Gastroesophageal sphincter (tissue), 4 donors: ENCODE data around the gene PPARA. TPM values are rescaled to one million over a fixed set of nuclear protein-coding genes. Genes with fewer than 3 reads are reported as not detected.

Experiments used
- ATAC-seq: fragments of 150-250 bp; one replicate; pipeline ENCODE4 v1.9.1; 2016; ENCODE audit warnings: mild to moderate bottlenecking, moderate library complexity
- H3K27ac ChIP-seq, 4 donors: fragments of 200-600 bp; sonication (generic) in 3 of 4; 1 replicate in 3 of 4; 2 replicates in 1 of 4; pipeline ENCODE4 v1.5.1; 2016 to 2019
- H3K27me3 ChIP-seq: fragments of 200-600 bp; sonication (generic); one replicate; pipeline ENCODE4 v1.5.1; 2019
- H3K36me3 ChIP-seq, 2 donors: fragments of 200-600 bp; sonication (generic); one replicate each; pipeline ENCODE4 v1.5.1; 2019; ENCODE audit warnings: control low read depth in 1 of 2
- H3K4me1 ChIP-seq, 3 donors: fragments of 200-600 bp; sonication (generic); 1 replicate in 2 of 3; 2 replicates in 1 of 3; pipeline ENCODE4 v1.5.1; 2016 to 2019; ENCODE audit warnings: control low read depth in 2 of 3
- H3K4me3 ChIP-seq, 2 donors: fragments of 200-600 bp; sonication (generic); one replicate each; pipeline ENCODE4 v1.5.1; 2019; ENCODE audit warnings: mild to moderate bottlenecking in 1 of 2, moderate library complexity in 1 of 2
- H3K9me3 ChIP-seq, 3 donors: fragments of 200-600 bp; sonication (generic); one replicate each; pipeline ENCODE4 v1.5.1; 2017 to 2019; ENCODE audit warnings: control low read depth in 2 of 3
- EP300 ChIP-seq: sonication (generic); formaldehyde crosslinking; IDR thresholded peaks from one replicate; pipeline ENCODE4 v1.6.1; 2017; ENCODE audit warnings: antibody characterized with exemption, mild to moderate bottlenecking
- POLR2A ChIP-seq, 2 donors: fragments of 450-650 bp; IDR thresholded peaks; one replicate each; pipeline ENCODE4 v1.6.1; 2017; ENCODE audit warnings: antibody characterized with exemption in 2 of 2, mild to moderate bottlenecking in 2 of 2, moderate library complexity in 1 of 2
- POLR2AphosphoS5 ChIP-seq: sonication (generic); formaldehyde crosslinking; IDR thresholded peaks from one replicate; pipeline ENCODE4 v1.6.1; 2017; ENCODE audit warnings: antibody characterized with exemption
- WGBS, 2 donors: methylation state at CpG; one replicate each; pipeline ENCODE4 v1.1.5; 2018; ENCODE audit warnings: low coverage in 1 of 2; 5-methylcytosine and 5-hydroxymethylcytosine counted together
- total RNA-seq, 4 donors: library from RNA; depleted of rRNA; stranded (reverse); fragments of >200 nt; gene quantifications; one replicate each; pipeline ENCODE4 v1.1.0, GENCODE V29; 2016
- TF ChIP-seq, protein P1 (sequence below), 4 experiments: fragments of 200-600 bp in 2 of 4; fragments of 450-650 bp in 2 of 4; sonication (generic) in 1 of 4; IDR thresholded peaks; one replicate each; pipeline ENCODE4 v1.5.1; 2017 to 2019; ENCODE audit warnings: antibody characterized with exemption in 4 of 4, mild to moderate bottlenecking in 2 of 4, moderate library complexity in 2 of 4

Gene PPARA
- total RNA-seq, 4 donors from 2014 or later = 19.5 to 28.5 (median 26.9) TPM

DNA sequence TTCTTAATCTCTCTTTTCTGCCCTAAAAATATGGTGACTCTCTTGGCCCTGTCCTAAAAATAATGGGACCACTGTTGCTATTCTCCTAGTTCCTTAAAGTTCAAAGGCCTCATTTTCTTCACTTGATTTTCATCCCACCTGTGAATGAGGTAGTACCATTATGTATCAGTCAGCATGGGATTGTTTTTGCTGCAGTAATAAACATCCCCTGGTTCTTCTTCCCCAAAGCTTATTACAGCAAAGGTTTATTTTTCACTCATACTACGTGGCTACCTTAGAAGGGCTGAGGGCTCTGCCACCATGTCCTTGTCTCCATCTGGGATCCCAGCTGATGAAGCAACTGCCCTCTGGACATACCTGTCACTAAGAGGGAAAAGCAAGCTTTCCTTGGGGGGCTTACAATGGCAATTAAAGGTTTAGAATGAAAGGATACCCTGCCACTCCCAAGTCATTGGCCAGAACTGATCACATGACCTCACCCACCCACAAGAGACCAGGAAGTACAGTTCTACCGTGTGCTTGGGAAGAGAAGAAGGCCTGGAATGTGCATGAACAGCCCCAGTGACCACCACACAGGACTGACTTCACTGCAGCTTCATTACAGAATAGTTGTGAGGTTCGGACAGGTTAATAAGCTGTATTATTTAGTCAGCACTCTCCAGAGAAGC, 125.3 kb downstream of the PPARA start:
- Histone ChIP-seq H3K4me3 (no peak overlapping the region), H3K27ac (no peak overlapping the region), H3K9me3 (peaks cover 0 to 5% (median 0%) of the 10 kb centered on the region in 3 donors), H3K4me1 (no peaks in the 10 kb centered on the region), H3K36me3 (peaks cover 0 to 98% of the 10 kb centered on the region in 2 donors), H3K27me3 (no peaks in the 10 kb centered on the region)
- TF ChIP-seq EP300 (no peak), POLR2A (IDR thresholded peaks at IDR 0.05) (no peak)
- TF ChIP-seq, protein P1, sequence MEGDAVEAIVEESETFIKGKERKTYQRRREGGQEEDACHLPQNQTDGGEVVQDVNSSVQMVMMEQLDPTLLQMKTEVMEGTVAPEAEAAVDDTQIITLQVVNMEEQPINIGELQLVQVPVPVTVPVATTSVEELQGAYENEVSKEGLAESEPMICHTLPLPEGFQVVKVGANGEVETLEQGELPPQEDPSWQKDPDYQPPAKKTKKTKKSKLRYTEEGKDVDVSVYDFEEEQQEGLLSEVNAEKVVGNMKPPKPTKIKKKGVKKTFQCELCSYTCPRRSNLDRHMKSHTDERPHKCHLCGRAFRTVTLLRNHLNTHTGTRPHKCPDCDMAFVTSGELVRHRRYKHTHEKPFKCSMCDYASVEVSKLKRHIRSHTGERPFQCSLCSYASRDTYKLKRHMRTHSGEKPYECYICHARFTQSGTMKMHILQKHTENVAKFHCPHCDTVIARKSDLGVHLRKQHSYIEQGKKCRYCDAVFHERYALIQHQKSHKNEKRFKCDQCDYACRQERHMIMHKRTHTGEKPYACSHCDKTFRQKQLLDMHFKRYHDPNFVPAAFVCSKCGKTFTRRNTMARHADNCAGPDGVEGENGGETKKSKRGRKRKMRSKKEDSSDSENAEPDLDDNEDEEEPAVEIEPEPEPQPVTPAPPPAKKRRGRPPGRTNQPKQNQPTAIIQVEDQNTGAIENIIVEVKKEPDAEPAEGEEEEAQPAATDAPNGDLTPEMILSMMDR (IDR thresholded peaks at IDR 0.05) = no peak
- ATAC-seq = no peak
- WGBS, 2 donors = 38 to 67% methylated on average over 2 to 3 of the region's 3 CpGs

DNA sequence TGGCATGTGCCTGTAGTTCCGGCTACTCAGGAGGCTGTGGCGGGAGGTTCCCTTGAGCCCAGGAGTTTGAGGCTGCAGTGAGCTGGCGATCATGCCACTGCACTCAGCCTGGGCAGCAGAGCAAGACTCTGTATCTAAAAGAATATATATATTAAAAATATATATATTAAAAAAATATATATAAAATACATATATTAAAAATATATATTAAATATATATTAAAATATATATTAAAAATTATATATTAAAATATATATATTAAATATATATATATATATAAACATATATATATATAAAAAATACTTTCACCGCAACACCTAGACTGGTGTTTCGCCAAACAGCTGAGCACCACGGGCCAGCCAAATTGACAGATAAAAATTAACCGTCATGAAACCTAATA, 126.2 kb downstream of the PPARA start:
- H3K4me1 ChIP-seq = no peaks in the 10 kb centered on the region
- no peak for ATAC-seq
- H3K4me3 ChIP-seq = no peak overlapping the region
- WGBS, 2 donors = 87 to 97% methylated on average over 7 of the region's 7 CpGs
- H3K27me3 ChIP-seq = no peaks in the 10 kb centered on the region
- H3K9me3 ChIP-seq = peaks cover 0 to 5% (median 0%) of the 10 kb centered on the region in 3 donors
- no peak for TF ChIP-seq POLR2AphosphoS5
- TF ChIP-seq, protein P1 (IDR thresholded peaks at IDR 0.05) = no peak
- TF ChIP-seq EP300 = no peak
- no peak for TF ChIP-seq POLR2A (IDR thresholded peaks at IDR 0.05)
- peaks cover 0 to 98% of the 10 kb centered on the region in 2 donors for H3K36me3 ChIP-seq
- H3K27ac ChIP-seq = no peak overlapping the region

DNA sequence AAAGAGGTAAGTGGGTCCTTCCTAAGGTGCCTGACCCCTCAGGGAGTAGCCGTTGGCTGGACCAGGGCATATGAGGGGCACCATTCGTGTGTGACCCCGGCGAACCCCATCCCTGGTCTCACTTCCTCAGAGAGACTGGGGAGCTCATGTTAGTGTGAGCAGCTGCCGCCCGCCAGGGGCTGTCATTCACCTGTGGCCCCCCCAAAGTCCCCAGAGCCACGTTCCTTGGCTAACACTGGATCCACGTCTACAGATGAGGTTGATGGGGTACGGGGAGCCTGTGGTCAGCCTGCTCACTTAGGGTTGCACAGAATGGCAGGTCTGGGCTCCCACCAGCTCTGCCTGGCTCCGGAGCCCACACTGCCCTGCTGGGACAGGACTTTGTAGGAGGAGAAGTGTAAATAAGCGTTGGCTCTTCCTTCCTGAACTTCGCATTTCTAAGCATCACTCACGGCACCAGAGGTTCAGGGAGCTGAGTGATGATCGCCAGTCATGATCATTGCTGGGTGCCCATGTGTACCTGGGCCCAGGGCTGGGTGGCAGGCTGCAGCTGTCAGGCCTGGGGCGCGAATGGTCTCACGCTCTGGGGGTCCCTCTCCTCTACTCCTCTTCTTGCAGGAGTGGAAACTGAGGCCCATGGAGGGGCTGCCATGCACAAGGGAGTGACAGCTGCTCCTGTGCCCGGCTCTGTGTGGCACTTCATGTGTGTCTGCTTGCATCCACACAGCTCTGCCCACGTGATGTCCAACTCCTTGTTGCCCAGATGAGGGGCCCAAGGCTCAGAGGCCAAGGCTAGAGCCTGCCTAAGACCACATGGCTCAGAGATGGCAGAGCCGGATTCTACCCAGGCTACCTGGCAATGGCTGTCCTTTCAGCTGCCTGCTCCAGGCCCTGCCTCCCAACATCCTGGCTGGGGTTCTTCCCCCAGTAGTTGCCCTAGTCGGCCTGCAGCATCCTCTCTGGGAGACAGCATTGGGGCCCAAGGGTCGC, 128.6 kb downstream of the PPARA start:
- no peak overlapping the region for H3K27ac ChIP-seq
- H3K27me3 ChIP-seq = no peaks in the 10 kb centered on the region
- TF ChIP-seq EP300 (no peak), POLR2A (IDR thresholded peaks at IDR 0.05) (no peak), POLR2AphosphoS5 (no peak)
- TF ChIP-seq, protein P1 (IDR thresholded peaks at IDR 0.05) = no peak
- peaks cover 0 to 98% of the 10 kb centered on the region in 2 donors for H3K36me3 ChIP-seq
- WGBS, 2 donors = 86 to 100% methylated on average over 1 to 4 of the region's 22 CpGs
- H3K4me3 ChIP-seq = no peak overlapping the region
- H3K9me3 ChIP-seq = peaks cover 0 to 5% (median 0%) of the 10 kb centered on the region in 3 donors
- peak; percentile 5 for ATAC-seq
- no peaks in the 10 kb centered on the region for H3K4me1 ChIP-seq

DNA sequence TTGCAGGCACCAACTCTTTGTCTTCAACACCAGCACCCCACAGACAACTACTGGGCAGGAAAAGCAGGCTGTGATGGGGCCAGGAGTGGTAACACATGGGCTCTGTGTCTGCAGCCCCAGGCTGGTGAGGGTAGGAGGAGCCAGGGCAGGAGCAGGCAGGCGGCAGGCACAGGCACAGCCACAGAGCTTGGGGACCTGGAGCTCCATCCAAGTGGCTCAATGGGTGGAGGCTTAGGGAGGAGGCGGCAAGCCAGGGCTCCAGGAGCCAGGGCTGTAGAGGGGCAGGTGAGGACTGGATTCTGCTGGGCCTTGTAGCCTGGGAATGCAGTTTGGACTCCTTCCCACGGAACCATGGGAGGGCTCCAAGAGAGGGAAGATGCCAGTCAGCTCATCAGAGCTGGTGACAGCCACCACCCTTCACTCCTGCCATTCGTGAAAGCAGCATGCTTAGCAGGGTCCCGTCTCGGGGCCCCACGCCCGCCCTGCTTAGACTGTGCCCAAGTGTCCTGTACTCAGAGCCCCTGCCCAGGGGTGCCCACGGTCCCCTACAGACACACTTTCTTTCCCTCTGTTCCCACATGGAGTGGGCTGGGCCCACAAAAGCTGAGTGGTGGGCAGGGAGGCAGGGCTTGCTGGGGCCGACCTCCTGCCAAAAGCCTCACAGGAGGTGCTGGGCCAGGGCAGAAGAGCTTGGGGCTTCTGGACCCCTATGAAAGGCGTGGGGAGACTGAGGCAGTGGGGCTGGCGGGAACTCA, 129.9 kb downstream of the PPARA start:
- H3K9me3 ChIP-seq = peaks cover 0 to 4% (median 0%) of the 10 kb centered on the region in 3 donors
- 93% methylated on average over 3 of the region's 12 CpGs; no CpG with 5 or more reads in 1 of the 2 donors for WGBS, 2 donors
- TF ChIP-seq EP300 (no peak), POLR2AphosphoS5 (no peak), POLR2A (IDR thresholded peaks at IDR 0.05) (no peak)
- TF ChIP-seq, protein P1 (IDR thresholded peaks at IDR 0.05) = no peak
- H3K4me3 ChIP-seq = no peak overlapping the region
- peaks cover 0 to 98% of the 10 kb centered on the region in 2 donors for H3K36me3 ChIP-seq
- H3K4me1 ChIP-seq = no peaks in the 10 kb centered on the region
- H3K27me3 ChIP-seq = no peaks in the 10 kb centered on the region
- no peak overlapping the region for H3K27ac ChIP-seq
- no peak for ATAC-seq
